Stimulated activated CD4-positive, alpha-beta T cell treated with anti-CD3 and anti-CD28 coated beads, Interleukin-15, amount 100 ng/mL, for 48 hours (primary cell): Measurements from ENCODE around the gene TDRD6.
"Not testable (repeated sequence)": the region's sequence is repeated elsewhere in the genome, so short reads cannot be mapped to it uniquely, and the experiment has no call there.

Experiments
- DNase-seq, 2 donors: peaks; one replicate each; pipeline ENCODE4 v3.0.0-alpha.2; 2020; ENCODE audit warnings: low read depth in 2 of 2

TDRD6 gene

DNA sequence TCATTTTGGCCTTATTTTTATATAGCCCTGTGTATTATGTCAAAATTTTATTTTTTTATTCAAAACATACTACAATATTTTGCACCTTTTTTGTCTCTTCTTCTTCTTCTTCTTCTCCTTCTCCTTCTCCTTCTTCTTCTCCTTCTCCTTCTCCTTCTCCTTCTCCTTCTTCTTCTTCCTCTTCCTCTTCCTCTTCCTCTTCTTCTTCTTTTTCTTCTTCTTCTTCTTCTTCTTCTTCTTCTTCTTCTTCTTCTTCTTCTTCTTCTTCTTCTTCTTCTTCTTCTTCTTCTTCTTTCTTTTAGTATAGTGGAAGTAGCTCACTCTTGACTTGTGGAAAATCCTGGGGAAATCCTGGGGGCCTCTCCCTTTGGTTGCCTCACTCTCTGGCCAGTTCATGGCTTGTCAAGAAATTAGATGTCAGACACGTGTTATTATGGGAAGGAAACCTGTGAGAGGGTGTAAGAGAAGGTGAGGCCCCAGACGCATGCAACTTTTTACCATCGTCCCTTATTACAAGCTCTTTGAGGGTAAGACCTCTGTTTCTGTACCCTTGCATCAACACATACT lies 56.6 kb downstream of the TDRD6 start:
- not testable (repeated sequence) for DNase-seq

DNA sequence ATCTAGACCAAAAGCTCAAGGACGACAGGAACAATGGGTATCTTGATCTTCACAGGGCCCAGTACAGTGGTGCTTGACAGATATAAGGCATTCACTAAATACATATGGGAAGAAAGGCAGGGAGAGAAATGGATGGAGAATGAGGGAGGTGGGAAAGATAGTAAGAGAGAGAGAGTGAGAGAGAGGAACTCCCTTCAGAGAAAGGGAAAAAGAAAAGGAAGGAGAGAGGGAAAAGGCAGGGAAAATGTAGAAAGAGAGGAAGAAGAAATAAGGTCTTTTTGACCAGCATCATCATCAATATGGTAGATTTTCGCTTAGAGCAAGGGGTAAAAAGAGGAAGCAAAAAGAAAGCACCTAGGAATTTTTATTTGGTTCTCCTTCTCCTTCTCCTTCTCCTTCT lies 58.3 kb downstream of the TDRD6 start:
- no peak for DNase-seq

DNA sequence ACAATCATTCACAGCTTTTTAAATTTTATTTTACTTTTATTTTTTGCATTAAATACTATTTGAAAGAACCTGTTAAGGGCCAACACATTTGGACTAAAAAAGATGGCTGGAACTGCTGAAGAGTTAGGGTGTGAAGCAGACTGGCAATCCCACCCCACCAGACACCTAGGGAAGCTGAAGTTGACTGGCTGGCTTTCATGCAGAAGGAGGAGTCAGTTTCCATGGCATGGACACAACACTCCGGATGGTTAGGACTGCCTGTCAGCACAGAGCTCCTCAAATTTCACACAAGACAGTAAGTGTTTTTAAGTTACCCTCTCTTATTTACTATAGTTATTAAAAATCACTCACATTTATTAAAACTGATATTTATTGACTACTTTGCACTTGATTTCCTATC lies 59.0 kb downstream of the TDRD6 start, which contains the start of gene ANKRD66:
Gene ANKRD66, plus strand, starts transcription at position 238 of the 400 bp plus-strand sequence. CDS start 5,016 bp downstream, outside the sequence.
- no peak for DNase-seq

DNA sequence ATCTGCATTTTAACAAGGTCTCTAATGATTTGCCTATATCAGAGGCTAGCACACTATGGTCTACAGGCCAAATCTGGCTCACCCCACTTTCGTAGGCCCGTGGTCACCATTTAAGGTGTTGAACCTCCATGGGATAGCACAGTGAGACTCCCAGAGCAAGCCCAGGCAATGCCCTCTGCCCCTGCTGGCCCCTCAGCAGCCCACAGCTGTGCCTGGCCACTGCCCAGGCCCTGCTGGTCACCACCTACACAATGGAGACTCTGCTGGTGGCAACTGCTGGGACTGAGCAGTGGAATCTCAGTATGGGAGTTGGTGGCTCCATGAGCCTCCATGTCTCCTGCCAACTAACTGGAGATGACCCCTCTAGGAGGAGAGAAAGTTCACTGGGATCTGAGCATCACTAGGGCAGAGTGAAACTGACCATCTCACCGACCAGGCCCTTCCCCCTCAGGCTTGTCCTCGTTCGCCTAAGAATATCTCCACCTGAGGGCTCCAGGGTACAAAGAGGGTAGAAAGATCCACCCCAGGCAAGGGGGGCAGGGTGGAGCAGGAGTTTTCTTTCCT lies 61.3 kb downstream of the TDRD6 start:
- no peak for DNase-seq

DNA sequence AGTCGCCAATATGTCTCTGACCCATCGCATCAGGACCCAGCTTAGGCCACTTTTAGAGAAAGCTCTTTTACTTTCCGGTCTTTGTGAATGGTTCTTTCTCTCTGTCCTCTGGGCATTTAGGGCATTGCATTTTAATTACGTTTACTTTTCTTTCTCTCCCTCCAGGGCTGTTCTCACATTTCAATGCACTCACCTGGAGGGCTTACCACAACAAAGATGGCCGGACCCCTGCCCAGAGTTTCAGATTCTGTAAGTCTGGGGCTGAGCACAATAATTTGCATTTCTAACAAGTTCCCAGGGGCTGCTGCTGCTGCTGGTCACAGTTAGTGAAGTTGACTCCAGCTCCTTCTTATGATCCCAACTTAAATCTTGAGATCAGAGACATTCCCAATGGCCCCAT lies 62.0 kb downstream of the TDRD6 start:
- no peak for DNase-seq

DNA sequence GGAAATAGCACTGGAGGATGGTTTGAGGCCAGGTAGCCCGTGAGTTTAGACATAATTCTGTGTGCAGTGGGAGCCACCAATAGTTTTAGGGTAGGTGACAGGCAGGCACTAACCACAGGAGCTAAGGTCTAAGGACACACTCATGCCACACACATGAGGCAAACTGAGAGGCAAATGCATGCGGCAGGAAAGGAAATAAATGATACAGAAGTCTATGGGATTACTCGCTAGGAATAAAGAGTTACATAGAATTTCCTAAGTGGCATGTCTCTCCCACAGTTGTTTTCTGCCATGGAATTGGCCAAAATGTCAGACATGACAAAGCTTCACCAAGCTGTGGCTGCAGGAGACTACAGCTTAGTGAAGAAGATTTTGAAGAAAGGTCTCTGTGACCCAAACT lies 64.0 kb downstream of the TDRD6 start:
- no peak for DNase-seq
